ENCODE measurements around the gene GLRX3.
A peak's percentile ranks its signal among the peaks of the same experiment; 100 is the strongest.

Gene GLRX3

DNA sequence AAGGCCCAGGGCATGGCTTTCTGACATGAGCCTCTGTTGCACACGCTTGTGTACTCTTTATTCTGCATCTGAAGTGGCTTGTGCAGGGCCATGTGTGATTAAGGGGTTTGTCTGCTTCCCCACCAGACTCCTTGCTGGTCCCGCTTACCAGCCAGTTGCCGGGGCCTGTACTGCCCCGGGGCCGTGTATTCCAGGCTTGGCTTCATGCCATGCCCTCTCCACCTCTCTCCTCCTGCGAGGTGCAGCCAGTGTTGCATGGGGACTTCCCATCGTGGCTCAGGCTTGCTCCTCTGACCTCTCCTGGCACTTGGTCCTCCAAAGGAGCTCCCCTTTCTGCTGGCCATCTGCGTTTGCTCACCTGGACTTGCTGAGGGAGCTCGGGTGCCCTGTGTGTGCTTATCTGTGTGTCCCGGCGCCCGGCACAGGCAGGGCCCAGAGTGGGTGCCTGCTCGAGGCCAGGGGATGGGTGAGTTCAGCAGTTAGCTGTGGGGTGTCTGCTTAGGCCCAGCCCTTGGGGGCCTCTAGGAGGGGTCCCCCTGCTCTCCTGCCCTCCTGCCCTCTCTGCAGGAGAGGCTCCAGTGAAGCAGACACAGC is 14.6 kb upstream of the GLRX3 start:
- Histone ChIP-seq H3K9me3 (ENCODE audit: insufficient read depth, low read length) (no peaks in the 10 kb centered on the region), H3K27ac (ENCODE audit: low read depth, low read length) (no peak overlapping the region), H3K9ac (ENCODE audit: low read length) (no peak overlapping the region), H3K27me3 (ENCODE audit: low read length) (no peaks in the 10 kb centered on the region), H3K4me2 (ENCODE audit: low read depth, low read length, poor library complexity, severe bottlenecking) (no peak overlapping the region), H3K9me2 (replicated peaks; ENCODE audit: insufficient read depth, low read length) (no peaks in the 10 kb centered on the region), H3F3A (ENCODE audit: insufficient read depth) (no peaks in the 10 kb centered on the region), H4K20me1 (ENCODE audit: low read depth, low read length) (no peaks in the 10 kb centered on the region), H3K36me3 (ENCODE audit: low read length) (no peaks in the 10 kb centered on the region), H3K79me2 (ENCODE audit: insufficient read depth, low read length) (no peaks in the 10 kb centered on the region), H3K4me3 (ENCODE audit: insufficient read depth, low read length, poor library complexity, severe bottlenecking) (no peak overlapping the region), H2AFZ (ENCODE audit: low read depth, low read length, severe bottlenecking) (no peak overlapping the region)
- TF ChIP-seq, protein P1, sequence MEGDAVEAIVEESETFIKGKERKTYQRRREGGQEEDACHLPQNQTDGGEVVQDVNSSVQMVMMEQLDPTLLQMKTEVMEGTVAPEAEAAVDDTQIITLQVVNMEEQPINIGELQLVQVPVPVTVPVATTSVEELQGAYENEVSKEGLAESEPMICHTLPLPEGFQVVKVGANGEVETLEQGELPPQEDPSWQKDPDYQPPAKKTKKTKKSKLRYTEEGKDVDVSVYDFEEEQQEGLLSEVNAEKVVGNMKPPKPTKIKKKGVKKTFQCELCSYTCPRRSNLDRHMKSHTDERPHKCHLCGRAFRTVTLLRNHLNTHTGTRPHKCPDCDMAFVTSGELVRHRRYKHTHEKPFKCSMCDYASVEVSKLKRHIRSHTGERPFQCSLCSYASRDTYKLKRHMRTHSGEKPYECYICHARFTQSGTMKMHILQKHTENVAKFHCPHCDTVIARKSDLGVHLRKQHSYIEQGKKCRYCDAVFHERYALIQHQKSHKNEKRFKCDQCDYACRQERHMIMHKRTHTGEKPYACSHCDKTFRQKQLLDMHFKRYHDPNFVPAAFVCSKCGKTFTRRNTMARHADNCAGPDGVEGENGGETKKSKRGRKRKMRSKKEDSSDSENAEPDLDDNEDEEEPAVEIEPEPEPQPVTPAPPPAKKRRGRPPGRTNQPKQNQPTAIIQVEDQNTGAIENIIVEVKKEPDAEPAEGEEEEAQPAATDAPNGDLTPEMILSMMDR (IDR thresholded peaks at IDR 0.05; ENCODE audit: insufficient read depth, low read length, poor library complexity, severe bottlenecking): no peak
- no peak for TF ChIP-seq EZH2phosphoT487 (conservative IDR thresholded peaks at IDR 0.05; ENCODE audit: low read length)

DNA sequence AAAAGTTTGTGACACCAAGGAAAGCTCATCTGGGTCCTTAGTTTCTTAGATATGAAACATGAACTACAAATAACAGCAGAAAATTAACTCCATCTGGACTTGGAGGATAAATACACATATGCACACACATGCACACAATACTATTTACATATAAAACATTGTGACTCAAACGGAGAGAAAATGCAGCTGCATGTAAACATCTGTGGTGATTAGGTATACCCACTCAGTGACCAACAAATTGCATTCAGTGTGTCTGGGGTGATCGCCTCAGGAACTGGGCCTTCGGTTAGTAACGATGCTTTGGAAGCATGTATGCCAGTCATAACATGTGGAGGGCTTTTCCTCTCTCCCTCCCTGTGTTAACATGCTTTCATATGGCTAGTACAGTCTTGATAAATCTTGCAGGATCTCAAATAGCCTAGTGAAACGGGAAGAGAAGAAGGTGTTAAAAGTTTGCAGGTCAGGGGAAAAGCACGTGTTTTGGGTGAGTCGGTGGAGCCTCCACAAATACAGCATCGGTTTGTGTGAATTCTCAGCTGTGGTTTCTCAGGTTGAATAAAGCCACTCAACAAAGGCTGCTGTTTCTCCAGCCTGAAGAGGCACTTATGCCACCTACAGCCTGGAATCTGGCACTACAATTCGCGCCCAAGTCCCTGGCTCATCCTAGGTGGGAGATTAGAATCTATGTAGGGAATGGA is 8.7 kb upstream of the GLRX3 start:
- H3K27me3 ChIP-seq (ENCODE audit: low read length): no peaks in the 10 kb centered on the region
- no peaks in the 10 kb centered on the region for H4K20me1 ChIP-seq (ENCODE audit: low read depth, low read length)
- H3K9me2 ChIP-seq (replicated peaks; ENCODE audit: insufficient read depth, low read length): no peaks in the 10 kb centered on the region
- H3K9ac ChIP-seq (ENCODE audit: low read length): no peak overlapping the region
- H3K4me3 ChIP-seq (ENCODE audit: insufficient read depth, low read length, poor library complexity, severe bottlenecking): no peak overlapping the region
- H3K9me3 ChIP-seq (ENCODE audit: insufficient read depth, low read length): no peaks in the 10 kb centered on the region
- no peak overlapping the region for H2AFZ ChIP-seq (ENCODE audit: low read depth, low read length, severe bottlenecking)
- H3F3A ChIP-seq (ENCODE audit: insufficient read depth): no peaks in the 10 kb centered on the region
- H3K79me2 ChIP-seq (ENCODE audit: insufficient read depth, low read length): no peaks in the 10 kb centered on the region
- no peak overlapping the region for H3K4me2 ChIP-seq (ENCODE audit: low read depth, low read length, poor library complexity, severe bottlenecking)
- H3K36me3 ChIP-seq (ENCODE audit: low read length): no peaks in the 10 kb centered on the region
- no peak for TF ChIP-seq EZH2phosphoT487 (conservative IDR thresholded peaks at IDR 0.05; ENCODE audit: low read length)
- TF ChIP-seq, protein P1 (IDR thresholded peaks at IDR 0.05; ENCODE audit: insufficient read depth, low read length, poor library complexity, severe bottlenecking): peak; percentile 59
- H3K27ac ChIP-seq (ENCODE audit: low read depth, low read length): no peak overlapping the region

DNA sequence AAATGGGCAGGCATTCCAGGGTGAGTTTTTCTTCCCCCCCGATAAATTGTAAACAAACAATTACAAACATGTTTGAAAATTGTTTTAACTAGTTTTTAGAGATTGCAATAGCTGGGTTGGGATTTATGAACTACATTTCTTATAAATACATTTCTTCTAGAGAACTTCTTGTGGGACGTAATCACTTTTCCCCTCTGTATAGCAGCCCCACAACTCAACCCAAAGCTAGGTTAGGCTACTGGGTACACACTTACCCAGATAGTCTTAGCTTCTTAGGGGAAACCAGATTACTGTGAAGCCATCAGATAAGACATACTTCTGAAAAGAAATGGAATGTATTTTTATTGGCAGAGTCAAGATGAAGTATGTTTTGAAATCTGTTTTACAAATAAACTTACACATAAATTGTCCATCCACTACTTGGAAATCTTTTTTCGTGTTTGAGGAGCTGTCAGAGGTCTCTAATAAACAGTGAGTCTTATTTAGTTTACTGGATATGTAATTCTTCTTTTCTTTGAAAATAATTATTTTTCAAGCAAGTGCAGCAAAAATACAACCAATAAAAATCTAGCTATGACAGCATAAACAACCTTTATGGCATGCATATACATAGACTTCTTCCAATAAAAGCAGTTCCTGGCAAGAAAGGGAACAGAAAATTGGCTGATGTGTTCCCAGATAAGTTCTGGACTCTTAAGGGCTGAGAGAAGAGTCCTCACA is 8.0 kb upstream of the GLRX3 start:
- Histone ChIP-seq H3K27ac (ENCODE audit: low read depth, low read length) (no peak overlapping the region), H2AFZ (ENCODE audit: low read depth, low read length, severe bottlenecking) (no peak overlapping the region), H3K27me3 (ENCODE audit: low read length) (no peaks in the 10 kb centered on the region), H3K9me2 (replicated peaks; ENCODE audit: insufficient read depth, low read length) (no peaks in the 10 kb centered on the region), H3K4me2 (ENCODE audit: low read depth, low read length, poor library complexity, severe bottlenecking) (no peak overlapping the region), H3K9me3 (ENCODE audit: insufficient read depth, low read length) (no peaks in the 10 kb centered on the region), H3K4me3 (ENCODE audit: insufficient read depth, low read length, poor library complexity, severe bottlenecking) (no peak overlapping the region), H3F3A (ENCODE audit: insufficient read depth) (no peaks in the 10 kb centered on the region), H4K20me1 (ENCODE audit: low read depth, low read length) (no peaks in the 10 kb centered on the region), H3K9ac (ENCODE audit: low read length) (no peak overlapping the region), H3K36me3 (ENCODE audit: low read length) (no peaks in the 10 kb centered on the region), H3K79me2 (ENCODE audit: insufficient read depth, low read length) (no peaks in the 10 kb centered on the region)
- TF ChIP-seq, protein P1 (IDR thresholded peaks at IDR 0.05; ENCODE audit: insufficient read depth, low read length, poor library complexity, severe bottlenecking): no peak
- TF ChIP-seq EZH2phosphoT487 (conservative IDR thresholded peaks at IDR 0.05; ENCODE audit: low read length): no peak
